Measurements from ENCODE around the gene CDH23. TPM values are rescaled to one million over a fixed set of nuclear protein-coding genes. Genes with fewer than 3 reads are reported as not detected.

CDH23 gene
- polyA plus RNA-seq, 1 donor (not counting 4 experiments of a cell fraction or from before 2014, with no cell fraction given), result 0.01 TPM

GRCh38 chr10:71805776-71806703 is 409.3 kb downstream of the CDH23 start:
- peak; percentile 9 for DNase-seq (ENCODE audit: low read depth, low spot score)
- dilution Hi-C loops (cut with MboI; ENCODE audit: extremely low pct_ligation_motif_present, low sequenced_read_pairs), result no loop called here
- Histone ChIP-seq H3K9ac (ENCODE audit: control insufficient read depth, extremely low read depth, insufficient read depth, low read length) (no peak overlapping the region), H2AFZ (ENCODE audit: control insufficient read depth, low read length) (no peak overlapping the region), H3K4me1 (ENCODE audit: control insufficient read depth, extremely low read depth, insufficient read depth, low read length) (no peaks in the 10 kb centered on the region), H3K4me2 (ENCODE audit: control insufficient read depth, extremely low read depth, insufficient read depth, low read depth, low read length) (peak overlapping the region; percentile 12), H3K79me2 (ENCODE audit: control insufficient read depth, insufficient read depth, low read length) (no peaks in the 10 kb centered on the region), H3K36me3 (ENCODE audit: control insufficient read depth in 2 of 2, extremely low read depth in 1 of 2, insufficient read depth in 2 of 2, low read length in 2 of 2) (no peaks in the 10 kb centered on the region), H3K27me3 (ENCODE audit: control insufficient read depth, extremely low read depth, insufficient read depth, low read length) (peaks cover 13% of the 10 kb centered on the region), H3K4me3 (ENCODE audit: control insufficient read depth in 2 of 3, extremely low read depth in 1 of 3, insufficient read depth in 2 of 3, low read depth in 1 of 3, low read length in 3 of 3) (no peak overlapping the region), H4K20me1 (ENCODE audit: control insufficient read depth, extremely low read depth, insufficient read depth, low read length) (no peaks in the 10 kb centered on the region), H3K9me3 (ENCODE audit: control insufficient read depth, low read depth, low read length) (no peaks in the 10 kb centered on the region), H3K9me1 (ENCODE audit: control insufficient read depth, extremely low read depth, insufficient read depth, low read length) (no peaks in the 10 kb centered on the region), H3K27ac (ENCODE audit: control insufficient read depth, insufficient read depth, low read length) (no peak overlapping the region)
- TF ChIP-seq CTCF (optimal IDR thresholded peaks at IDR 0.05 in 1 of 3, IDR thresholded peaks at IDR 0.05 in 1 of 3, conservative IDR thresholded peaks at IDR 0.05 in 1 of 3; ENCODE audit: extremely low read depth in 1 of 3, insufficient read depth in 2 of 3, low read length in 3 of 3) (no peak), EZH2 (IDR thresholded peaks at IDR 0.05; ENCODE audit: low read length) (no peak)
- no peak for FAIRE-seq

DNA sequence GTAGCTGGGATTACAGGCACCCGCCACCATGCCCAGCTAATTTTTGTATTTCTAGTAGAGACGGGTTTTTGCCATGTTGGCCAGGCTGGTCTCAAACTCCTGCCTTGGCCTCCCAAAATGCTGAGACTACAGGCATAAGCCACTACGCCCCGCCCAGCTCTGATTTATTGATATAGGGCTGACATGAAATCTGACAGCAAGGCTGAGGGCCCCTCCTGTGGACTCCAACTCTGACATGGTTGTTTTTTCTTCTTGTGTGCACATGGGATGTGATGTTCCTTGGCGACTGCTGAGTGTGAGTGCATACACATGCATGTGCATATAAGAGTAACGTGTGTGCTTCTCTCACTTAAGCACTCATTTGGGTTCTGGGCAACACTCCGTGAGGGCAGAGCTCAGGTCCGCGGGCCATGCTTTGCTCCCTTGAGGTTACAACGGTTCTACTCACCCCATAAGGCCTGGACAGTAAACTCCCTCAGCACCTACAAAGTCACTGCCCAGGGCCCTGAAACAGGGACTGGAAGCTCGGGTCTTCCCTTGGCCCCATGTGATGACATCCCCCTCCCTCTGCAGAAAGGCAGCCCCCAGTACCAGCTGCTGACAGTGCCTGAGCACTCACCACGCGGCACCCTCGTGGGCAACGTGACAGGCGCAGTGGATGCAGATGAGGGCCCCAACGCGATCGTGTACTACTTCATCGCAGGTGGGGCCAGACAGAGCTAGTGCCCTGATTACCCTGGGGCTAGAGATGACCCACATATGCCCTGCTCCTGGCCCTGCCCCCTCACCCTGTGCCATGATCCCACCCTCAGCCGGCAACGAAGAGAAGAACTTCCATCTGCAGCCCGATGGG is 410.2 kb downstream of the CDH23 start:
- H3K4me2 ChIP-seq (ENCODE audit: control insufficient read depth, extremely low read depth, insufficient read depth, low read depth, low read length), result no peak overlapping the region
- no peak for TF ChIP-seq CTCF (optimal IDR thresholded peaks at IDR 0.05 in 1 of 3, IDR thresholded peaks at IDR 0.05 in 1 of 3, conservative IDR thresholded peaks at IDR 0.05 in 1 of 3; ENCODE audit: extremely low read depth in 1 of 3, insufficient read depth in 2 of 3, low read length in 3 of 3)
- no peak for TF ChIP-seq EZH2 (IDR thresholded peaks at IDR 0.05; ENCODE audit: low read length)
- no peak overlapping the region for H3K27ac ChIP-seq (ENCODE audit: control insufficient read depth, insufficient read depth, low read length)
- no peak overlapping the region for H2AFZ ChIP-seq (ENCODE audit: control insufficient read depth, low read length)
- H3K27me3 ChIP-seq (ENCODE audit: control insufficient read depth, extremely low read depth, insufficient read depth, low read length), result peaks cover 13% of the 10 kb centered on the region
- no peaks in the 10 kb centered on the region for H3K9me1 ChIP-seq (ENCODE audit: control insufficient read depth, extremely low read depth, insufficient read depth, low read length)
- H3K36me3 ChIP-seq (ENCODE audit: control insufficient read depth in 2 of 2, extremely low read depth in 1 of 2, insufficient read depth in 2 of 2, low read length in 2 of 2), result no peaks in the 10 kb centered on the region
- FAIRE-seq (no peak), DNase-seq (ENCODE audit: low read depth, low spot score) (no peak)
- no peaks in the 10 kb centered on the region for H3K4me1 ChIP-seq (ENCODE audit: control insufficient read depth, extremely low read depth, insufficient read depth, low read length)
- dilution Hi-C loops (cut with MboI; ENCODE audit: extremely low pct_ligation_motif_present, low sequenced_read_pairs), result no loop called here
- H3K79me2 ChIP-seq (ENCODE audit: control insufficient read depth, insufficient read depth, low read length), result no peaks in the 10 kb centered on the region
- no peak overlapping the region for H3K9ac ChIP-seq (ENCODE audit: control insufficient read depth, extremely low read depth, insufficient read depth, low read length)
- no peaks in the 10 kb centered on the region for H4K20me1 ChIP-seq (ENCODE audit: control insufficient read depth, extremely low read depth, insufficient read depth, low read length)
- H3K9me3 ChIP-seq (ENCODE audit: control insufficient read depth, low read depth, low read length), result no peaks in the 10 kb centered on the region
- no peak overlapping the region for H3K4me3 ChIP-seq (ENCODE audit: control insufficient read depth in 2 of 3, extremely low read depth in 1 of 3, insufficient read depth in 2 of 3, low read depth in 1 of 3, low read length in 3 of 3)
